Islet of Langerhans (tissue), 1 donor: Measurements from ENCODE around the gene TSPY2.
"Not testable (repeated sequence)": the region's sequence is repeated elsewhere in the genome, so short reads cannot be mapped to it uniquely, and the experiment has no call there.

ENCODE experiments used
- FAIRE-seq: peaks from one replicate; lab custom pipeline; 2011; peaks lifted over from hg19 to GRCh38; lab: Jason Lieb, UNC

Gene TSPY2, protein sequence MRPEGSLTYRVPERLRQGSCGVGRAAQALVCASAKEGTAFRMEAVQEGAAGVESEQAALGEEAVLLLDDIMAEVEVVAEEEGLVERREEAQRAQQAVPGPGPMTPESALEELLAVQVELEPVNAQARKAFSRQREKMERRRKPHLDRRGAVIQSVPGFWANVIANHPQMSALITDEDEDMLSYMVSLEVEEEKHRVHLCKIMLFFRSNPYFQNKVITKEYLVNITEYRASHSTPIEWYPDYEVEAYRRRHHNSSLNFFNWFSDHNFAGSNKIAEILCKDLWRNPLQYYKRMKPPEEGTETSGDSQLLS

DNA sequence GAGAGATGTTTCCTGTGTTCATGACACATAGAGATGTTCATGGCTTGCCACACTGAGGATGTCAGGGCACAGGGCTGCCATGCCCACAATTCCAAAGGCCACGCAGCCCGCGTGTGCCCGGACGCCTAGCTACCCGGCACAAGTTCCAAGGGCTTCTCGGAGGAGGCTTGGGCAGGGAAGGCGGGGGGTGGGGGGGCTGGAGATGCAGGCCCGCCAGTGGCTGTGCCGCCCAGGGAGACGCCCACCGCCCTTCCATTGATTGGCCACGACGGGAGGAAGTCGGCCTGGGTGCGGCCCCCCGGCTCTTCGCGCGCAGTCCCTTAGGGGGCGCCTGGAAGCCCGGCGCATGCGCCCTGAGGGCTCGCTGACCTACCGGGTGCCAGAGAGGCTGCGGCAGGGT lies at the start of gene TSPY2:
Gene TSPY2 (plus strand): TSS at position 301 of the 400 bp plus-strand sequence. CDS start 46 bp downstream, at position 347.
- FAIRE-seq: not testable (repeated sequence)

DNA sequence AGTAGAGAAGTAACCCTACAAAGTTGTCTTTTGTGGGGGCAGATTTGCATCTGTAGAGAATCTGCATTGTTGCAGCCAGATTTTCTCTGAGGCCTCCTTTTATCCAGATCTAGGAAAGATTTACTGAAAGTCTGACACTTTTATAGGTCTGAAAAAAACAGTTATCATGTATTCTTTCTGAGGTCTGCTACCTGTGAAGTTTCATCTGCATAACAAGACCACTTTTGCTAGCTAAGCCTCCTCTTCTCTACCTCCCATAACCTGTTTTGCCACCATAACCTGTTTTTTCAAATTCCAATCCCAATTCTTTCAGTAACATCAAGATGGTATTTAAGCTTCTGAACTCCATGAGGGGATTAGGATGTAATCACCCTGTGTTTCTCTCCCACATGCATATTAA lies 36.5 kb upstream of the TSPY2 start:
- FAIRE-seq: not testable (repeated sequence)

DNA sequence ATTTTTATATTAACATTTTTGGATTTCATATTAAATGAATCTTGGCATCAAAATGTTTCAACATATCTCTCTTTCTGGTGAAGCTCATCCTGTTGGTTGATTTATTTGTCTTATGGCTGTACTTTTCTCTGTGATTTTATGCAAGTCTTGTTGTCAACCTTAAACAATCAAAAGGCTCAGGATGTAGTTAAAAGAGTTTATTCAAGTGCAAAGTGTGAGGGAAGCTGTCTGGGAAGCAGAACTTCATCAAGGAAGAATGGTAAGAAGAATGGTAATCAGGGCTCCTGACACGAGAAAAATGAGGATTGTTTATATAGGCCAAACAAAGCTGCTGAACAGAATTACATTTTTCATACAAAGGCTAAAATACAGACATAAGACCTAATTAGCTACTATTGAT lies 29.0 kb upstream of the TSPY2 start:
- not testable (repeated sequence) for FAIRE-seq

DNA sequence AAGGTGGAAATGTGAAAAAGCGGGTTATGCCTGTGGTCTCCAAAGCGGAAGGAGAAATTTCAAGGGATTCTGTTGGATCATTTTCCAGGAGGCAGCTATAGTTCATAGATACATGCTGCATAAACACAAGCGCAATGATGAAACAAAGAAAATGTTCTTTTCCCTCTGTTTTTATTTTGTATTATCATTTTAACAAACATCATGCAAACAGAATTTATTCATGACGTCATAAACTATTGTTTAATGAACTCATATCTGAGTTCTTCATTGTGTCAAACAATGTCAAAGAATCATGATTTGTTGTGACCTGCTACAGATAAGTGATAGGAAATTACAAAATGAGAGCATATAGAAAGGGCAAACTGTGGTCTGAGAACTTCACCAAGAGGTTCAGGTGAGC lies 23.8 kb downstream of the TSPY2 start:
- FAIRE-seq: not testable (repeated sequence)
